Hematopoietic multipotent progenitor cell (in vitro differentiated cells): ENCODE data around the gene CHST8. TPM values are rescaled to one million over a fixed set of nuclear protein-coding genes. Genes with fewer than 3 reads are reported as not detected.
A peak's percentile ranks its signal among the peaks of the same experiment; 100 is the strongest.
"Not testable (repeated sequence)": the region's sequence is repeated elsewhere in the genome, so short reads cannot be mapped to it uniquely, and the experiment has no call there.

ENCODE experiments used
- DNase-seq, 3 donors: peaks; one replicate each; pipeline ENCODE4 v3.0.0-alpha.2; 2011 to 2015; ENCODE audit warnings: low read depth in 2 of 3, low spot score in 2 of 3
- total RNA-seq: library from RNA; depleted of rRNA; stranded (reverse); fragments of >200 nt; gene quantifications from one replicate; pipeline ENCODE4 v1.2.3, GENCODE V29; 2012

Gene CHST8
- total RNA-seq, 1 donor: not detected

DNA sequence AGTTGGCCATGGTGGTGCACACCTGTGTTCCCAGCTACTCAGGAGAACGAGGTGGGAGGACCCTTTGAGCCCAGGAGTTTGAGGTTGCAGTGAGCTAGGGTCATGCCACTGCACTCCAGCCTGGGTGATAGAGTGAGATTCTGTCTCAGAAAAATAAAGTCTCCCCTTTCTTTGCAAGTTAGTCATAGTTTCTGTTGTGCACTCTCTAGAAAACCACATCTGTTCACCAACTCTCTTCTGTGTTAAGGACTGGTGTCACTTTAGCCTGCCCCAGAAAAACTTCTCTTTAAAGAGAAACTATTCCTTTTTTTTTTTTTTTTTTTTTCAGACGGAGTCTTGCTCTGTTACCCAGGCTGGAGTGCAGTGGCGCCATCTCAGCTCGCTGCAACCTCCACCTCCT lies 4.9 kb upstream of the CHST8 start:
- no peak for DNase-seq

DNA sequence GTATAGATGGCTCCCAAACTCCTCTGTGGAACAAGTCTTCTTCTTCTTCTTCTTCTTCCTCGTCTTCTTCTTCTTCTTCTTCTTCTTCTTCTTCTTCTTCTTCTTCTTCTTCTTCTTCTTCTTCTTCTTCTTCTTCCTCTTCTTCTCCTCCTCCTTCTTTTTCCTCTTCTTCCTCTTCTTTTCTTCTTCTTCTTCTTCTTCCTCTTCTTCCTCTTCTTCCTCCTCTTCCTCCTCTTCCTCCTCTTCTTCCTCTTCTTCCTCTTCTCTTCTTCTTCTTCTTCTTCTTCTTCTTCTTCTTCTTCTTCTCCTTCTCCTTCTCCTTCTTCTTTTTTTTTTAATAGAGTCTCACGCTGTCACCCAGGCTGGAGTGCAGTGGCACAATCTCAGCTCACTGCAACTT lies 3.4 kb upstream of the CHST8 start:
- not testable (repeated sequence) for DNase-seq

DNA sequence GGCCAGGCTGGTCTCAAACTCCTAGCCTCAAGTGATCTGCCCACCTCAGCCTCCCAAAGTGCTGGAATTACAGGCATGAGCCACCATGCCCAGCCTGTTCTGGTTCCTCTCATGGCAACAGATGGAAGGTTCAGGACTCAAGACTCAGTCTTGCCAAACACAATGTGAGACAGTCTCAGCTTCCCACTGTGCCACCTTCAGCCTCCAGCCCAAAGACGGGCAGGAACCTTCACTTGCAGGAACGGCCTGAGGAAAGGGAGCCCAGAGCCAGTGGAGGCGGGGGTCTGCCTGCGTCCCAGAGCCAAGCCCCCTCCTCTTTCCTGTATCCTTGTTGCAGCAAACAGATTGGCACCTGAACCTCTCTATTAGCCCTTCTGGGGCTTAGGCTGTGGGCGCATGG lies 2.9 kb upstream of the CHST8 start:
- DNase-seq: no peak

DNA sequence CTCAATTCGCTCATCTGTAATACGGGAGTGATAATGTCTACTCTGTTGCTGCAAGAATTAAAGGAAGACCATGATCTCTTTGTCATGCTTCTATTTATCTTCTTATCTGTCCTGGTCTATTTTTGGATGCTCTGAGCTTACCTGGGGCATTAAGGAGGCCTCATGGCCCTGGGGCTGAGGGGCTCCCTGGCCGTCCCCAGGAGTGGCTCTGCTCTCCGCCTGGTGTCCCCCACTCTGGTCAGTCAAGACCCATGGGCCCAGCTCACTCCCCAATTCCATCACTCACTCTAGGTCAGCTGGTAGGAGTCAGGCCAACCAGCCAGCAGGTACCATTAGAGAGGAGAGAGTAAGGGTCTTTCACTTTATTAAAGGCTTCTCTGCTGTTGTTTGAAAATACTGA lies 1.1 kb upstream of the CHST8 start:
- no peak for DNase-seq

DNA sequence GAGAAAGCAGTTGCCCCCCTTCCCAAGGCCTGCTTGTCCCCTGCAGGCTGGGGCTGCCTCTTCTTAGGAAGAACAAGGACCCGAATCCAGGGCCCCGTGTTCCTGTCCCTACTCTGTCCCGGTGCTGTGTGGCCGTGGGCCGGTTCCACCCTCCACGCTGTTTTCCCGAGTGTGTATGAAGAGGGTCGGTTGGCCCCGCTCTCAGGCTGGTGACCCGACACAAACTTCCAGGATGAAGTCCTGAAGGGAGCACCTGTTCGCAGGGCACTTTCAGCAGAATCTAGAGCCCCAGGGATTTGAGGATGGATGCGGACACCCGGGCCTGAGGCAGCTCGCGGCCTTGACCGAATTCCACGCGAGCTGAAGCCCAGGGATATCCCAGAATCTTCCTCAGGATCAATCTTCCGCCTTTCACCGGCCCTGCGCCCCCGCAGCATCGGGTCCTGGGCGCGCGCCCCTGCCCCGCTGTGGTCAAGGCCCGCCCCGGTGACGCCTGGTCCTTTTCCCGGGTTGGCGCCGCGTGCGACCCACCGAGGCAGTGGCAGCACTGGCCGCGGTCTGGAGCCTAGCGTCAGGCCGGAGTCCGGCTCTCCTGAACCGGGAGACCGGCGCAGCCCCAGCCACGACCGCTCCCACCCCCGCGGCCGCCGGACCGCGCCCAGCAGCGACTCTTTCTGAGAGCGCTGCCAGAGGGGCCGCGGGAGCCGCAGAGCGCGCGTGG lies 528 bp upstream of the CHST8 start:
- DNase-seq: no peak

DNA sequence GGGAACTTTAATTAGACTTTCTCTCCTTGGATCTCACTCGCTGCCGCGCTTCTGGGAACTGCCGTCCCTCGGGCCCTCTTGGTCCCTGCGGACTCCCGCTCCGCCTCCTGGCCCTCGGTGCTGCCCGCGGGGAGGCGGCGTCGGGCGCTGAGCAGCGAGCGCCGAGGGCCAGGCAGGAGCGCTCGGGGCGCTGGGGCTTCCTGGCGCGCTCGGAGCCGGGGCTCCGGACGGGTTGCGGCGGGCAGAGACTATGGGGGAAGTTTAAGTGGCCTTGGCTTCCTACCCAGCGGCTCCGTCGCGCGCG lies 704 bp downstream of the CHST8 start:
- DNase-seq: peak in 1 of 3 donors; percentile 5

DNA sequence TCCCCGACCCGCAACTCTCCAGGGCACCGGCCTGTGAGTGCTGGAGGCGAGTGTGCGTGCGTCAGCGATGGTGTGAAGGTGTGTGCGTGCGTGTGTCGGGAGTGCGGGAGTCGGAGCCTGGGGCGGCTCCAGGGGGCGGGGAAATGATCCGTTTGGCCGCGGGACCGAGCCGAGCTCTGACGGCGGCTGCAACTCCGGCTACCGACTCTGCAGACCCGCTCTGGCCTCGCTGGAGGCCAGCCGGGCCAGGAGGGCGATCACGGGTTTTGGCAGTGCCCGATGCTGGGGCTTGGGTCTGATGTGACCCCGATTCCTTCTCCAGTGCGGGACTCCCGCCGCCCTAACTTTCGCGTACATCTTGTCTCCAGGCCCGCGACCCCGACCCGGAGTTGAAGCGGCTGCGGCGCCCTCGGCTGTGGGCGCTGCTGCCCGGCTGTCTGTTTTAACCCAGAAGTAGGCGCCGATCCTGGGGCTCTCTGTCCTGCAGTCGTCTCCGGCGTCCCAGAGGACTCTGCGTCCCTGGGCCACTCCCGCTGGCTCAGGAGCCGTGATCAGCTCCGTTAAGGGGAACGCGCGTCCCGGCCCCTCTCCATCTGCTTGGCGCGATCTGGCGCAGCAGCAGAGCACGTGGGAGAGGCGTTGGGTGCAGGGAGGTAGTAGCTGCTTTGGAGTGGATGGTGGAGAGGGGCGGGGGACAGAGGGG lies 1.2 kb downstream of the CHST8 start:
- no peak for DNase-seq

DNA sequence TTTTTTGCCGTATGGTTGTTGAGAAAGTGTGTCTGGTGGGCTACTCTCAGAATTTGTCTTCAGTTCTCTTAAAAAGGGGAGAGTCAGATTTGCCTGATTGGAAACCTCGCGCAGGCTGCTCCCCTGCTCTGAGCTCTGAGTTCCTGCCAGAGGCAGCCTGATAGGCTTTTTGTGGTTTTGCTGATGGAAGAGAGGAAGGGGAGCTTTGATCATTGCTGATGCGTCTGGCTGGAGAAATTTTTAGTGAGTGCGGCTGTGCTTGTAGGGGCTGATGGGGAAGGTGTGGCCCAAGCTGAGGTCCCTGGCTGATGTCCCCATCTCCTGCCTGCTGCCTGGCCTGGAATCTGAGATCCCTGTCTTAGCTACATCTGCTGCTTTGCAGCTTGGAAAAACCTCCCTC lies 2.8 kb downstream of the CHST8 start:
- no peak for DNase-seq

DNA sequence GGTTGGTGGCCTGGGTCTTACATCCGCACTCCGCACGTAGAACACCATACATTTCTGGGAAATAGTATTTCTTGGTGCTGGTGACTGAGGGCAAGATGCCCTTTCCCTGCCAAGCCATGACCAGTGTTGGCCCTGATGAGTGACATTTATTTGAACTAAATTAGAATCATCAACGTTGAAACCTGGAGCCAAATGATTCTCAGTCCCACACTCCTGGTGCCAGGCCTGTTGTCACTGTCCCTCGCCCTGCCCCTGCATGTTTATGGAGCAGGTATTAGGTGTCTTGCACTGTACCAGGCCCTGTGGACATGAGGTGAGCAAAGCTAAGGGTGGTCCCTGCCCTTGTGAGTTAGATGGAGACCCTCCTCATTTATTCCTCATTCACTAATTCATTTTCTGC lies 5.8 kb downstream of the CHST8 start:
- no peak for DNase-seq

DNA sequence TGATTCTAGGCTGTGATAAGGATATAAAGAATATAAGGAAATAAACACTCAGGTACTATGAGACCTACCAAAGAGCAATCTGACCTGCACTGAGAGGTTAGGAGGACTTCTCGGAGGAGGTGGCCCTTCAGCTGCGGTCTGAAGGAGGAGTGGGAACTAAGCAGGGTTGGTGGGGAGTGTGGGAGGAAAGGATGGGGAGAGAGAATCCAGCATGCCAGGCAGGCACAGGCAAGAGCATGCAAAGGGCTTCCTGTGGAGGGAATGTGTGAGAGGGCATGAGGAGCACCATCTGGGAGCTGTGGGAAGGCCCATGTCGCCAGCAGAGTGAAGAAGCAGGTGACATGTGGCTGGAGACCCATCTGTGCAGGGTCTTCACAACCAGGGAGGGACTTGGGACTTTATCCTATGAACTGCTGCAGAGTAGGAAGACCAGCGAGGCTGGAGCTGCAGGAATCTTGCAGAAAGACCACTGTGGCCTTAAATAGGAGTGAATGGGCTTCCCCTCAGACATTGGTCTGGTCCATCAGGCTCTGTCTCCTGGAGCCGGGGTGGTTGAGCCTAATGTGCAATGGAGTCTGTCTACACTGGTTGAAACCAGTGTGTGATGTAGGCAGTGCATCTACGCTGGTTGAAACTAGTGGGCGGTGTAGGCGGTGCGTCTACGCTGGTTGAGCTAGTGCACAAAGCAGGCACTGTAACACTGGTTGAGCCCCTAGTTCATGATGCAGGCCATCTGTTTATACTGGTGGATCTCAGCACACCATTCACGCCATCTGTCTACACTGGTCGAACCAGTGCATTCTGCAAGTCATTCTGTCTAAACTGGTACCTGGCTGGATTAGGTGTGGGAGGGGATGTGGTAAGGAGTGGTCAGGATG lies 6.4 kb downstream of the CHST8 start:
- no peak for DNase-seq

DNA sequence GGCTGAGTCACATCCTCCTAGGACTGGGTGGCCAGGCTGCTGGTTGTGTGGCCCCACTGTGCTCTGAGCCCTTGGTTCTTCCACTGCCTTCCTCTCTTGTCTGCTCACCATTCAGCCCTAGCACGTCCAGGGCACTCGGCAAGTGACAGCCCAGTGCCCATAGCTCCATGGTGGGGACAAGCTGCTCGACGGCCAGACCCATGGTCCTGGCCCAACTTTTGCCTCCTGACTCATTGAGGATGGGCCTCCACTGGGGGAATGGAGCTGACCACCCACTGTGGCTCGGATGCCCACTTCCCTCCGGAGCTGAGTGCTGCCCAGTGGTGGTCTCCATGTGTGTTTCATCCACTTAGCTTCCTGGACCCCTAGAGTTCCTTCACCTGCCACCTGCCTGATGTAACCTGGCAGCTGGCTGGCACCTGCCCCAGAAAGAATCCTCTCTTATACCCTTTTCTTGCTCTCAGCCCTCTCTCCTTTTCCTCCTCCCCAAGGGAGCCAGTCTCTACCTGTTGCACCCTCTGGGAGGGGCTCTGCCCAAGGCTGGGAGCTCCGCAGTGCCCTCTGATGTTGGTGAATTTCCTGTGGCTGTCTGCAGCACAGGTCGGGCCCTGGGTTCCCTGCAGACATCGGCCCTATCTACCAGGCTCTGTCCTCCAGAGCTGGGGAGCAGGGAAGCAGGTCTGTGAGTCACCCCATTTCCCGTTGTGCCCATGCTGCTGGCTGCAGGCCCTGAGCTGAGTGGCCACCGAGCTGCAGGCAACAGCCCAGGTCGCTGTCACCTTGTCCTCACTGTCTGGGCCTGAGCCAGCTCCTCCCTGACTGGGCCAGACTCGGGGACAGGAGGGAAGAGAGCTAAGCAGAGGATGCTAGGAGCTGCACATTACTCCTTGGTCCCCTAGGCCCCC lies 7.4 kb downstream of the CHST8 start:
- no peak for DNase-seq

DNA sequence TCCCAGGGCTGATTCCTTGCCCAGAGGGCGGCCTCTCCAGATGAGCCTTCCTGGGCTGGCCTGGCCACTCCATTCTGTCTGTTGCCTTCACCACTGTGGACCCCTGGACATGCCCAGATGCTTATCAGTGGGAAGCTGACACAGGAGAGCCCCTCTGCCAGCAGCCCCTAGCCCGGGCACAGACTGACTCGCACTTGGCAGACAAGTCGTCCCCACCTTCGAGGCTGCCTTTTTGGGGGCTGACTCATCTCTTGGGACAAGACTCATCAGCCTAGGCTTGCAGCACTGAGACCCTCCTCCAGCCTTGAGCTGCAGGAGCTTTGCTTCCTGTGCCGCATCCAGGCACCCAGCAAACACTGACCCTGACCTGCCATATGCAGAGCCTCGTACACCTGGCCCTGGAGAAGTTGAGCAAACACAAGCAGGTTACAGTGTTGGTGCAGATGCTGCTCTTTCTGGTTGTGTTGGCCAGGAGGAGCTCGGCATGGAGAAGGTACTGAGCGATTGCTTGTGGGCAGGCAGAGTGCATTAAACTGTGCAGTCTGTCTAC lies 8.1 kb downstream of the CHST8 start:
- no peak for DNase-seq

DNA sequence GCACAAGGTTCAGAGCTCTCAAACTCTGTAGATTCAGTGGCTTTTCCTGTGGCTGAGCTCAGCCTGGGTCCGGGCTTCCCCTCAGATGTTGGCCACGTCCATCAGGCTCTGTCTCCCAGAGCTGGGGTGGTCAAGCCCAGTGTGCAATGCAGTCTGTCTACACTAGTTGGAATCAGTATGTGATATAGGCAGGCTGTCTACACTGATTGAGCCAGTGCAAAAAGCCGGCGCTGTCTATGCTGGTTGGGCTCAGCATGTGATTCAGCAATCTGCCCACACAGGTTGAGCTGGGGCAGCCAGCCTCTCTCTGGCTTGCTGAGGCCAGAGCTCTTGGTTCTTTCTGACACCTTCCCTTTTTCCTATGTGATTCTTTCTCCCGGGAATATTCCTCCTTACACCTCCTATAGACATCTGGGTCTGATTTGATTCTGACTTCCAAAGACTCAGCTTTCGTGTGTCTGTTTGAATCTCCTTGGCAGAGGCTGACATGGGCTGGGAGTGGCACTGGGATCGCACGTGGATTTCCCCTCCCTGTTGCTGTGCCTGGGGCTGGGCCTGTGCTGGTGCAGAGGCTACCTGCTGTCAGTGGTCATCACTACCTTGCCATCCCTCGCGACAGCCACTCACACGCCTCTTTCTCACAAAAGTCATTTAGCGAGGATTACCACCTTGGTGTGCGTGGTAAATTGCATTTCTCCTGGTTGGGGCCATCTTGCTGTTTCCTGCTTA lies 9.3 kb downstream of the CHST8 start:
- DNase-seq: no peak

DNA sequence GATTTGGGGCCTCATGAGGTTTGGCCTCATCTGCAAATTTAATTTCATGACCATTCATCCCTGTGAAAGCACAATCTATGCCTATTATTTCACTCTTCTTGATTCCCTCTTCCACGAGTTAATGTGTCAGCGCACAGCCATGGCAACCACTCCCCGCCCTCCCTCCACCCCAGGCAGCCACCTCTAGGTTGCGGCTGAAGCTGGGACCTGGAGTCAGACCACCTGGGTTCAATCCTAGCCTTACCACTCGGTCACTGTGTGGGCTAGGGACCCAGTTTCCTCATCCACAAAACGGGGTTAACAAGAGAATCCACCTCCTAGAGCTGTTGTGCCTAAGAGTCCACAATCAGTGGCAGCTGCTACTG lies 9.8 kb downstream of the CHST8 start:
- DNase-seq: no peak

DNA sequence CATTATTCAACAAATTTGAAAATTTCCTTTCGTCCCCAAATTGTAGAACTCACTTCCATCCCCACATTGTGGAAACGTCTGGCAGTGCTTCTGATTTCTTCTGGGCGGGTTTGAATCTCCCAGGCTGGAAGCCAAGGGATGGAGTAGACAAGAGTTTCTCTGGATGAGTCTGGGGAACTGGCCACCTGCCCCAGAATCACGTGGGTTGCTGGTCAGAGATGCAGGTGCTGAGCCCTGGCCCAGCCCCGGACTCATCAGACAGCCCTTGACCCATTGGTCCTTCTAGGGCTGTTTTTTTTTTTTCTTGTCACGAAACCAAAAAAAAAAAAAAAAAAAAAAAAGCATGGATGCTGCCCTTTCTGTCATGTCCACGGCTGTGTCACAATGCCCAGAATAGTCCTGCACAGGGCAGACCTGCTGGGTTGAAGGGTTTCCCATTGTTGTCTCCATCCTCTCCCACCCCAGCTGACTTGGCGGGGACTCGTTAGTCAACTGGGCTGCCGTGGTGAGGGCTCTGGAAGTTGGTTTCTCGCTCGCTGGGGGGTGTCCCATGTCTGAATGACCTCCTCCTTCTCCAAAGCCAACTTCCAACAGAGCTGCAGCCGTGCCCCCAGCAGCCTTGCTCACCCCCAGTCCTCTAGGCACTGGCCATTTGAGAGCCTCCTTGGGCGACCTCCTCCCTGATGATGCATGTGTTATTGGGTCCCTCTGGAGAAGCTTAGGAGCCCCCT lies 12.8 kb downstream of the CHST8 start:
- no peak for DNase-seq

DNA sequence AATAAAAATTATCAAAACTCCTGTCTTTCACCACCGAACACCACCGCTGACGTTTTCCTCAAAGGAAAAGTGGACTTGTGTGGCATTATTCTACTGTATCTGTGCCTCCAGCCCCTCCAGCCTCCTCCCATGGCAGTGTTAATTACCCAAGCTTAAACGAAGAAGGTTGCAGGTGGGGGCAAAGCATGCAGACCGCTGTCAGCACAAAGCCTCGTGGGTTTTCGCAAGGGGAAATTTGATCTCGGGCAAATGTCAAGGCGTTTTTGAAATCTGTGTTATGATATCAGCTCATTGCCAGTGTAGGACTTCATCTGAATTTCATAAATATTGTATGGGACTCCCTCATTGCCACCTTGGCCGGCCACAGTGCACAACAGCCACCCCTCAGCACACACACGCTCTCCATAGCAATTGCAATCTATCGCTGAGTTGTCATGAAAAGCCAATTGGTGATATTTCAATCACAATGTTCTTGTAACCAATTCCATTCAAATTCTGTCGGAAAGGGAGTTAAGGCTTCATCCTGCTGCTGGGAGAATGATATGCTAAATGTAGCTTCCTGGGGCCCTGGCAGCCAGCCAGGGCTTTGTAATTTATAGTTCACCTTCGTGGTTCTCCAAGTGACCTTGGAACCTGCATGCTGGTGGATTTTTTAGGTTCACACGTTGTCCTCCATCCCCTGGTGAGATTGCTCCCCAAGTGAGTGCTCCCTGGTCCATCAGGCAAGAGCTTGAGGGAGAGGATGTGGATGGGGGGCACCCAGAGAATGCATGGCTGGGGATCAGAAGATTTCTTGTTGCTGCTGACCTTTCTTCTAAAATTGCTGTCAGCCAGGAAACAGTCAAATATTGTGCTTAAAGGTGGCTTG lies 16.6 kb downstream of the CHST8 start:
- no peak for DNase-seq

DNA sequence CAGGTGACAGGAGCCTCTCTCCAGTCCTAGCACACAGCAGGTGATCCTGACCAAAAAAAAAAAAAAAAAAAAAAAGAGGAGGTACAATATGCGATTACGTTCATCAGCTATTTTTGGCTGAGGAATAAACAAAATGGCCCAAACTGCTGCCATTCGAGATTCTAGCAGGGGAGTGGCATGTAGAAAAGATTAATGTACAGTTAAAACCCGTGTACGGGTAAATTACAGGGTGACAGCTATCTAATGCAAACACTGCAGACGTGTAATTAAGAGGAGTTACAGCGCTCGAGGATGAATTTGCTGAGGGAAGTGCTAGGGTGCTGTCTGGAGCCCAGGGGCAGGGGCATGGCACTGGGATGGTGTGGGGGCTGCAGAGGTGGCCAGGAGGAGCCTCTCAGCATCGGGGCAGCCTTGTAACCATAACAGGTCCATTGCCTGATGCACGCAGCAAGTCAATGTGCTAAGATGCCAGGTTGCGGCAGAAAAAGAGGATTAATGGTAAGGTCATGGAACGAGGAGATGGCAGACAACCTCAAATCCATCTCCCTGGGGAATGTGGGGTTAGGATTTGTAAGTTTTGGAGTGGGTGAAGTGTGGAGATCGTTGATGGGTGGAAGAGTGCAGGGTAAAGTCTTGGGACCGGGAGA lies 17.4 kb downstream of the CHST8 start:
- DNase-seq: no peak

DNA sequence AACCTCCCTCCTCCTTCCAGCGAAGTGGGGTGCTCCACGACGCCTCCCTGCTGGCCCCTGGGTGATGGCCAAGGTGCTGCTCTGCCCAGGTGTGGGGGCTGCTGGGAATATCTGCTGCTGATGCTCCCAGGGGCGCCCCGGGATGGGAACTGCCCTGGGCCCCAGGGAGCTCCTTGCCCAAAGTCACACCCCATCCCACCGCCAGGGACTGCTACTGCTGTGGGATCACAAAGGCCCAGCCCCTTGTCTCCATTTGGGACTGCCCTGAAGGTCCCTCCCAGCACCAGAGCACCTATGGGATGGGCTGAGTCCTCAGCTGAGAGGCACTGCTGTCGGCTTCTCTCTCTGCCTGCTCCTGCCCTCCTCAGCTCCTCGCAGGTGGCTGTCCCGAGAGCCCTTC lies 19.0 kb downstream of the CHST8 start:
- no peak for DNase-seq
